Spleen (tissue), 7 donors: ENCODE data around the gene PARVA.

Source experiments
- POLR2AphosphoS5 ChIP-seq, 3 donors: sonication (generic); formaldehyde crosslinking; IDR thresholded peaks; one replicate each; pipeline ENCODE4 v1.5.1; 2017; ENCODE audit warnings: antibody characterized with exemption in 3 of 3
- TF ChIP-seq, protein P1 (sequence below), 11 experiments: fragments of 200-600 bp in 7 of 11; fragments of 450-650 bp in 4 of 11; sonication (generic) in 4 of 11; IDR thresholded peaks in 8 of 11; conservative IDR thresholded peaks in 3 of 11; 1 replicate in 7 of 11; 2 replicates in 4 of 11; pipeline versions ENCODE4 v1.4.0 to v1.8.0; 2016 to 2021; ENCODE audit warnings: antibody characterized with exemption in 11 of 11, inconsistent platforms in 4 of 11, mild to moderate bottlenecking in 1 of 11
- donor health status: DM: no; HTN: no; CAD: no; lungs with moderate emphysema.
- donor health status: DM: no; HTN: no; CAD: no.
- donor health status: DM: no; HTN: no; CAD: no.

DNA sequence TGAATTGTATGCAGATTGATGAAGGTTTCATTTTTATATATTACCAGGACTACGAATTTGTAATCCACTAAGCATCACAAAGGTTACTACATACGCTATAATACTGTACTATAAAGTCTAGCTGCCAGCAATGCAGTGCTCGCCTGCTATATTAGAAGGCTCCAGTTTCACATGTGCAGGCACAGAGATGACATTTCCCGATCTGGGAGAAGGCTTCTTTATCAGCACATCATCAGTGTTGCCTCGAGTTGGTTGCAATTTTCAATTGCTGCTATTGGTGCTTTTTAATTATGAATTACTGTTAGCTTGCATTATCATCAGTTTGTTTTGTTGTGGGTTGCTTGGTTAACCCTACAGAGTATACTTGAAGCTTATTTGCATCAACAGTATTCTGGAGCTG lies 153.6 kb downstream of the PARVA start:
- TF ChIP-seq, protein P1, sequence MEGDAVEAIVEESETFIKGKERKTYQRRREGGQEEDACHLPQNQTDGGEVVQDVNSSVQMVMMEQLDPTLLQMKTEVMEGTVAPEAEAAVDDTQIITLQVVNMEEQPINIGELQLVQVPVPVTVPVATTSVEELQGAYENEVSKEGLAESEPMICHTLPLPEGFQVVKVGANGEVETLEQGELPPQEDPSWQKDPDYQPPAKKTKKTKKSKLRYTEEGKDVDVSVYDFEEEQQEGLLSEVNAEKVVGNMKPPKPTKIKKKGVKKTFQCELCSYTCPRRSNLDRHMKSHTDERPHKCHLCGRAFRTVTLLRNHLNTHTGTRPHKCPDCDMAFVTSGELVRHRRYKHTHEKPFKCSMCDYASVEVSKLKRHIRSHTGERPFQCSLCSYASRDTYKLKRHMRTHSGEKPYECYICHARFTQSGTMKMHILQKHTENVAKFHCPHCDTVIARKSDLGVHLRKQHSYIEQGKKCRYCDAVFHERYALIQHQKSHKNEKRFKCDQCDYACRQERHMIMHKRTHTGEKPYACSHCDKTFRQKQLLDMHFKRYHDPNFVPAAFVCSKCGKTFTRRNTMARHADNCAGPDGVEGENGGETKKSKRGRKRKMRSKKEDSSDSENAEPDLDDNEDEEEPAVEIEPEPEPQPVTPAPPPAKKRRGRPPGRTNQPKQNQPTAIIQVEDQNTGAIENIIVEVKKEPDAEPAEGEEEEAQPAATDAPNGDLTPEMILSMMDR (IDR thresholded peaks at IDR 0.05 in 8 of 11, conservative IDR thresholded peaks at IDR 0.05 in 3 of 11): no peak
- TF ChIP-seq POLR2AphosphoS5 (IDR thresholded peaks at IDR 0.05): no peak
